ENCODE results near the gene DOCK4. TPM values are rescaled to one million over a fixed set of nuclear protein-coding genes. Genes with fewer than 3 reads are reported as not detected.

DOCK4 gene
- total RNA-seq, 1 donor from 2014 or later = 60.3 TPM

GRCh38 chr7:112228632-112229031 is 22.4 kb upstream of the DOCK4 start:
- Mint-ChIP-seq H3K36me3 (ENCODE audit: unreplicated experiment) (peaks cover 7% of the 10 kb centered on the region), H3K27me3 (ENCODE audit: unreplicated experiment) (no peaks in the 10 kb centered on the region), H3K4me3 (ENCODE audit: unreplicated experiment) (no peak overlapping the region), H3K4me1 (ENCODE audit: low read depth, unreplicated experiment) (peaks cover 2% of the 10 kb centered on the region), H3K27ac (ENCODE audit: unreplicated experiment) (no peak overlapping the region), H3K9me3 (ENCODE audit: unreplicated experiment) (no peaks in the 10 kb centered on the region)
- no peak for DNase-seq
- TF ChIP-seq CTCF (IDR thresholded peaks at IDR 0.05; ENCODE audit: partially characterized antibody, unreplicated experiment) = no peak

GRCh38 chr7:112226701-112227276 is 20.6 kb upstream of the DOCK4 start:
- DNase-seq = no peak
- Mint-ChIP-seq H3K36me3 (ENCODE audit: unreplicated experiment) (peaks cover 13% of the 10 kb centered on the region), H3K4me3 (ENCODE audit: unreplicated experiment) (no peak overlapping the region), H3K9me3 (ENCODE audit: unreplicated experiment) (no peaks in the 10 kb centered on the region), H3K27me3 (ENCODE audit: unreplicated experiment) (no peaks in the 10 kb centered on the region), H3K4me1 (ENCODE audit: low read depth, unreplicated experiment) (peaks cover 2% of the 10 kb centered on the region), H3K27ac (ENCODE audit: unreplicated experiment) (no peak overlapping the region)
- no peak for TF ChIP-seq CTCF (IDR thresholded peaks at IDR 0.05; ENCODE audit: partially characterized antibody, unreplicated experiment)

GRCh38 chr7:112225006-112225405 is 18.8 kb upstream of the DOCK4 start:
- no peak for DNase-seq
- Mint-ChIP-seq H3K4me3 (ENCODE audit: unreplicated experiment) (no peak overlapping the region), H3K9me3 (ENCODE audit: unreplicated experiment) (no peaks in the 10 kb centered on the region), H3K4me1 (ENCODE audit: low read depth, unreplicated experiment) (no peaks in the 10 kb centered on the region), H3K27ac (ENCODE audit: unreplicated experiment) (no peak overlapping the region), H3K36me3 (ENCODE audit: unreplicated experiment) (peaks cover 13% of the 10 kb centered on the region), H3K27me3 (ENCODE audit: unreplicated experiment) (no peaks in the 10 kb centered on the region)
- TF ChIP-seq CTCF (IDR thresholded peaks at IDR 0.05; ENCODE audit: partially characterized antibody, unreplicated experiment) = no peak

GRCh38 chr7:112224186-112224585 is 18.0 kb upstream of the DOCK4 start:
- no peak overlapping the region for H3K4me3 Mint-ChIP-seq (ENCODE audit: unreplicated experiment)
- H3K36me3 Mint-ChIP-seq (ENCODE audit: unreplicated experiment) = peaks cover 13% of the 10 kb centered on the region
- no peaks in the 10 kb centered on the region for H3K27me3 Mint-ChIP-seq (ENCODE audit: unreplicated experiment)
- TF ChIP-seq CTCF (IDR thresholded peaks at IDR 0.05; ENCODE audit: partially characterized antibody, unreplicated experiment) = no peak
- DNase-seq = no peak
- H3K4me1 Mint-ChIP-seq (ENCODE audit: low read depth, unreplicated experiment) = no peaks in the 10 kb centered on the region
- H3K27ac Mint-ChIP-seq (ENCODE audit: unreplicated experiment) = no peak overlapping the region
- H3K9me3 Mint-ChIP-seq (ENCODE audit: unreplicated experiment) = no peaks in the 10 kb centered on the region

GRCh38 chr7:112223310-112223709 is 17.1 kb upstream of the DOCK4 start:
- no peaks in the 10 kb centered on the region for H3K4me1 Mint-ChIP-seq (ENCODE audit: low read depth, unreplicated experiment)
- no peak for DNase-seq
- H3K27me3 Mint-ChIP-seq (ENCODE audit: unreplicated experiment) = no peaks in the 10 kb centered on the region
- no peaks in the 10 kb centered on the region for H3K9me3 Mint-ChIP-seq (ENCODE audit: unreplicated experiment)
- no peak overlapping the region for H3K27ac Mint-ChIP-seq (ENCODE audit: unreplicated experiment)
- H3K36me3 Mint-ChIP-seq (ENCODE audit: unreplicated experiment) = peaks cover 13% of the 10 kb centered on the region
- no peak overlapping the region for H3K4me3 Mint-ChIP-seq (ENCODE audit: unreplicated experiment)
- no peak for TF ChIP-seq CTCF (IDR thresholded peaks at IDR 0.05; ENCODE audit: partially characterized antibody, unreplicated experiment)
